Measurements from ENCODE around the gene CALU.

GRCh38 chr7:128773604-128774003 lies 34.4 kb downstream of the CALU start:
- TF ChIP-seq CTCF (IDR thresholded peaks at IDR 0.05) (no peak), POLR2A (IDR thresholded peaks at IDR 0.05) (no peak)
